Measurements from ENCODE around the gene GRB10.
A peak's percentile ranks its signal among the peaks of the same experiment; 100 is the strongest.

GRB10 gene

GRCh38 chr7:50629238-50629901 is 153.3 kb downstream of the GRB10 start:
- DNase-seq: no peak

- DNase-seq: no peak
Observed at GRCh38 chr7:50628434-50629084, 154.1 kb downstream of the GRB10 start.

GRCh38 chr7:50627824-50628361 is 154.8 kb downstream of the GRB10 start:
- no peak for DNase-seq

- no peak for DNase-seq
Observed at GRCh38 chr7:50626286-50626685, 156.4 kb downstream of the GRB10 start.

GRCh38 chr7:50625360-50625759 is 157.3 kb downstream of the GRB10 start:
- no peak for DNase-seq

GRCh38 chr7:50622821-50623220 is 159.9 kb downstream of the GRB10 start:
- no peak for DNase-seq

GRCh38 chr7:50621973-50622490 is 160.7 kb downstream of the GRB10 start:
- DNase-seq: no peak

GRCh38 chr7:50621206-50621605 is 161.5 kb downstream of the GRB10 start:
- no peak for DNase-seq

- no peak for DNase-seq
Observed at GRCh38 chr7:50620433-50620832, 162.3 kb downstream of the GRB10 start.

- DNase-seq: no peak
Observed at GRCh38 chr7:50619684-50620083, 163.0 kb downstream of the GRB10 start.

- DNase-seq: no peak
Observed at GRCh38 chr7:50618281-50618680, 164.4 kb downstream of the GRB10 start.

- no peak for DNase-seq
Observed at GRCh38 chr7:50615519-50616080, 167.1 kb downstream of the GRB10 start.

GRCh38 chr7:50614721-50615518 is 167.8 kb downstream of the GRB10 start:
- peak; percentile 24 for DNase-seq

GRCh38 chr7:50613473-50613872 is 169.2 kb downstream of the GRB10 start:
- no peak for DNase-seq

GRCh38 chr7:50612704-50613103 is 170.0 kb downstream of the GRB10 start:
- no peak for DNase-seq

- DNase-seq: peak; percentile 80
Observed at GRCh38 chr7:50610521-50611277, 172.0 kb downstream of the GRB10 start.

GRCh38 chr7:50608196-50608906 is 174.3 kb downstream of the GRB10 start:
- peak; percentile 50 for DNase-seq

- DNase-seq: no peak
Observed at GRCh38 chr7:50607524-50608125, 175.1 kb downstream of the GRB10 start.

- no peak for DNase-seq
Observed at GRCh38 chr7:50605059-50605458, 177.6 kb downstream of the GRB10 start.

- no peak for DNase-seq
Observed at GRCh38 chr7:50603287-50603686, 179.4 kb downstream of the GRB10 start.

- no peak for DNase-seq
Observed at GRCh38 chr7:50599385-50599784, 183.3 kb downstream of the GRB10 start.
